GM19238 (cell line): ENCODE measurements around the gene TRAP1.
A peak's percentile ranks its signal among the peaks of the same experiment; 100 is the strongest.
"Not testable (repeated sequence)": the region's sequence is repeated elsewhere in the genome, so short reads cannot be mapped to it uniquely, and the experiment has no call there.

Experiments used
- DNase-seq: peaks from one replicate; pipeline ENCODE4 v3.0.0; 2011; ENCODE audit warnings: low spot score; ENCODE audit not compliant: insufficient read length

Gene TRAP1

DNA sequence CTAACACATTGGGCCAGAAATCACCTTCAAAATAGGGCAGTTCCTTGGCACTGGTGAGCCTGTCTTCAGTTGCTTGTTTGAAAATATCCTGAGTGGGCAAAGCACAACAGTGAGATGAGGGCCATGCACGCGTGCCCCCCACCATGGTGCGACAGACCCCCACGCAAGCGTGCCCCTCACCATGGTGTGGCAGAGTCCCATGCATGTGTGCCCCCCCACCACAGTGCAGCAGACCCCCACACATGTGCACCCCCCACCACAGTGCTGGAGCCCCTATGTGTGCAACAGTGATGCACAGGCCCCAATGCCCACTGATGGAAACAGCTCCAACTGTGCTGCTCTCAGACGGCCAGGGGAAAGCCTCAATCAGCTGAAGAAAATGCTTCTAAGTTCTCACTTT lies 18.8 kb upstream of the TRAP1 start:
- DNase-seq: no peak

DNA sequence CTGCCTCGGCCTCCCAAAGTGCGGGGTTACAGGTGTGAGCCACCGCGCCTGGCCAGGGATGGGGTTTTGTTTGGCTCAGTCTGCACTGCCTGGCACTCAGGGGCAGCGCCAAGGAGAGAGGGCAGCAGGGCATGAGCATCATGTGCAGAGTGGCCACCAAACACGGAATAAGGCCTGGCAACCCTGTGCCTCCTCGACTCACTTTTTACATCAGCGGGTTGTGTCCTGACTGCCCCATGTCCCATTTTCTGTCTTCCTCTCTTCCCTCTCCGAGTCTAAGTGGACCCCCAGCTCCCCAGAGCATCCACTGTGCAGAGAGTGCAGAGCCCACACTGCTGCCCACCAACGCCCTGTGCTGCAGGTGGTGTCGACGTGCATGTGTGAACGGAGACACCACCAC lies 18.2 kb upstream of the TRAP1 start:
- DNase-seq: no peak

DNA sequence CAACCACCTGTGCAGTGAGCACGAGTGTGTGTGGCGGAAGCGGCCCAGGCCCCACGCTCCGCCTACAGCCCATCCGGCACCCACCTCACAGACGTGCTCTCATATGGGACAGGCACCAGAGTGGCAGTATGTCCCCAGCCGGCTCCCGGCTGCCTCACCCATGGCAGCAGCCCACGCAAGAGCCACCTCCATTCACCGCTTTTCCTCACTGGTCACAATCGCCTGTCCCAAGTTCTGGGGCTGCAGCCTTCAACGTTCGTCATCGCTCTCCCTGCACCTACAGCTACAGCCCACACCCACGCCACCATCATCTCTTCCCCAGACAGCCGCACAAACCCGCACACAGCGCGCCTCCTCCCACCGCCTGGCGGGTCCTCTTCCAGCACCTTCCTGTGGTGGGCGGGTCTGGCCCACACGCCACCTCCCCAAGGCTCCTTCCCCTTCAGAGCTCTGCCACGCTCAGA lies 17.5 kb upstream of the TRAP1 start:
- DNase-seq: no peak

DNA sequence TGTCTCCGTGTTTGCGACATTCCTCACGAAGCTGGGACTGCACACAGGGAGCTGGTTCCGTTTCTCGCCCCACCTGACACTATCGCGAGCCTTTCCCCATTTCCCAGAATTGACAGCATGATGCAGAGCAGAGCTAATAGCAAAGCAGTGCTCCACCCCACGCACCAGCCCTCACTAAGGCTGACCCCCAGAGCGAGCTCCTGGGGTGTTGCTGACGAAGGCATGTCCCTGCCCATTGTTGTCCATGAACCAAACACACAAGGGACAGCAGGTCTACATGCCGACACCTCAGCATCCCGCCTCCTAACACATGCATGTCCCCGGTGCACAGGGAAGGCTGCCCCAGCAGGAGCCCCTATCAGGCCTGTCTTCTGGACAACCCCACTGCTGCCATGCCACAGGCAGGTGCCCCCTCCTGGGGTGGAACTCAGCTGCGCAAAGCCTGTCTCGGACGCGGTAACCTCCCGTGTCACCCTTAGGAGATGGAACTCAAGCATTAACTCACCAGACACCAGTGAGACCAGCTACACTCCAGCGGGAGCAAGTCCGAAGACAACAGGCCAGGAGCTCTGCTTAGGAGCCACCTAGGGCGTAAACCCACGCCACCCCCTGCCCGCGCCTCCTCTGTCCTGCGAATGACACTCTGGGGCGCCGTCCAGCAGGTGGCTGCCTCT lies 16.9 kb upstream of the TRAP1 start:
- no peak for DNase-seq

DNA sequence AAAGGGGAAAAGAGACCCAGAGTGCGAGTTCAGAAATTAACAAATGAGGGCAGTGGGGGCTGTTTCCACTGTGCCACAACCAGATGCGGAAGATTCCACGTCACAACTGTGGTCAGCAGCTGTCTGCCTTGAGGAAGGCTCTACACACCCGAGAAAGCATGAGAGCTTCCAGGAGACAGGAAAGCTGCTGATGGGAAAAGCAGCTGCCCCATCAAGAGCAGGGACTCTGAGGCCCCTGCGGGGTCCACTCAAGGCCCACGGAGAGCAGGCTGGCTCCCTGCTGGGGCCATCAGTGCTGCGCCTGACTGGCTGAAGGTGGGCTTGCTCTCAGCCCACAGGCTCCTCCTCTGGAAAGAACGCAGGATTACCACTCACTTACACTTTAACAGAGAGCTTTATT lies 14.8 kb upstream of the TRAP1 start:
- no peak for DNase-seq

DNA sequence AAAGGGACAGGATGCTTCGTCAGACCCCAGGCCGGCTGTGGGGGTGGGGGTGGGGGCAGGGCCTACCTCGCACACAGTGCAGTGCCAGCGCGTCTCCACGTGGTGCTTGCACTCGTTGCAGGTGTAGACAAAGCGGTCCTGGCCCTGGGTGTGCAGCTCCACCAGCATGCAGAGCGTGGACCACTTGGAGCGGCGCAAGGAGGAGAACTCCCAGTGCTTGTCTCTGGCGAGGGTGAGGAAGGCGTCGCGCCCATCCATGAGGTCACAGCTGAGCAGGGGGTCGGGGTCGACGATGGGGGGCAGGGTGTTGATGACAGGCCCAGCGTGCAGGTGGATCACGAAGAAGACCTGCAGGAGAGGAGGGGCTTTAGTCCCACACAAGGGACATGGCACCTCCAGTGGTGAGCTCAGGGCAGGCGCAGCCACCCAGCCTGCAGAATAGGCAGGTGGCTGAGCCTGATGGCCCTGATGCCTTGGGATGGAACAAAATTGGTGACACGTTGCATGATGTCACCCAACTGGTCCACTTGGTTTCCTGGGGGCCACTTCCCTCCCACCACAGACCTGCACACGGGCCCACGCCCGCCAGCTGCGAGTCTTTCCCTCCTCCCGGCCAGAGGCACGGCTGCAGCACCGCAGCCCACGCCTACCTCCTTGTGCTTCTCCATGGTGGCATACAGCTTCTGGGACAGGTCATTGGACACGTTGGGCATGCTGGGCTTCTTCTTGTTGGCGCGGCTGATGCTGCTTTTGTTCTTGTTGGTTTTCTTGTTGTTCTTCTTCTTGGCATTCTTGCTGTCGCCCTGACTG lies 14.0 kb upstream of the TRAP1 start:
- DNase-seq: no peak

DNA sequence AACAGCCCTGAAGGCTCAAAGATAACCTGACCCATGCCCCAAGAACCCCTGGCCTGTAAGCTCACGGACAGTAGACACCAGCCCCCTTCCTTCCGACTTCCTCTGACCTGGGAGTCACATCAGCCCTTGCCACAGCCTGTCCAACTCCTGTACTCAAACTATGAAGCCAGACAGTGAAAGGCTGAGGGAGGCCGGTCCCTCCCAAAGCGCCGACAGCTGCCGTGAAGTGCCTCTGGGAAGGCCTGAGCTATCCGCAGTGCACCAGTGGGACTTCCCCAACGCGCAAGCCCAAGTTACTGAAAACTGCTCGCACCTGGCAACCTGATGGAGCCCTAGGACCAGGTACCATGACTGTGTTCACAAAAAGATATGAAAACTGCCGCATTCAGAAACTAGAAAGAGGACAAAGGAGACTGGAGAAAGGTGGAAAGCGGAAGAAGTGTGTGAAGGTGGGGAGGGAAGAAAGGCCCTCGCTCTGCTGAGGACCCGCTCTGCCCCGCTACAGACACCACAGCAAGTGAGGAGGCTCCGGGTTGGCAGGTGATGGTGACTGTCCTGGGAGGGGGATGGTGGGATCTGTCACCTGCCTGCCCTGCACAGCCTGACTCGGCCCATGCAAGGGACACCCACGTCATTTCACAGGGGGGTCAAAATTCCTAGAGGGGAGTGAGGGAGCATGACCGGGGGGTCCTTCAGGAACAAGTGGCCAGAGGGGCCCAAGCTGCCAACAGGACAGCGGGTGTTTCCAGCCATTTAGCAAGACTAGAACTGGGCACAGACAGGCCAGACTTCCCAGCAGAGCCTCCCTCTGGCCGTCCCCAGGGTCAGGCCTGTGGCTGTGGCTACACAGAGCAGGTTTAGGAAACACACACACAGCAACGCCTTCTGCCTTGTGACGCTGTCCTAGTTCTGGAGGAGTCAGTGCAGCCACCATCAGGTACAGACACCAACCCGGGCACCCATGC lies 13.1 kb upstream of the TRAP1 start:
- no peak for DNase-seq

DNA sequence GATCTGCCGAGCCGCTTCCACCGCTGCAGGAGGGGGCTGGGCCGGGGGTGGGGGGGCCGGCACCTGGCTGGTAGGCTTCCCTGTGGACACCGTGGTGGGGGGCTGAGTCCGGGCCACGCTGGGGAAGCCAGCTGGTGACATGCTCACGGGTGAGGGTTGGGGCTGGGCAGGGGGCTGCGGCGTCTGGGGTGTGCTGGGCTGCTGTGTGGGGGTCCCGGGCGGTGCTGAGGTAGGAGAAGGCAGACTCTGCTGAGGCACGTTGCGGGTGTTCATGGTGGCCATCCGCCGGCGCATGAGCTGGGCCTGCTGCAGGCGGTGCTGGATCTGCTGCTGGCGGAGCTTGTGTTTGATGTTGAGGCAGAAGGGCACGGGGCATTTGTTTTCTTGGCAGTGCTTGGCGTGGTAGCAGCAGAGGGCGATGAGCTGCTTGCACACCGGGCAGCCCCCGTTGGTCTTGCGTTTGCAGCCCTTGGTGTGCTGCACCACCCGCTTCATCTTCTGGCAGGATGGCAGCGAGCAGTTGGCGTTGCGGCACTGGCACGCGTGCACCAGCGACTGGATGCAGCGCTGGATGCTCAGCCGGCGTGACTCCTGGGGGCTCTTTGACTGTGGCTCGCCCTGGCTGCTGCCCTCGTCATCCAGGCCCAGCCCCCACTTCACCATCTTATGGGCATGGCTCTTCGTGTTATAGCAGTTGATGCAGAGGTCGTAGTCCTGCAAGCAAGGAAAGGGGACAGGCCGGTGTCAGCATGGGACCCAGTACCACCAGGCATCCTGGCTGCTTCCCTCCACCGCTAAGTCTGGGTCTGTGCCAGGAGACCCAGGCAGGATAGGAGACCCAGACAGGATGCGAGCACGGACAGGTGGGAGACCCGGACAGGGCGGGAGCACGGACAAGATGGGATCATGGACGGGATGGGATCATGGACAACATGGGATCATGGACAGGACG lies 12.1 kb upstream of the TRAP1 start:
- DNase-seq: no peak

DNA sequence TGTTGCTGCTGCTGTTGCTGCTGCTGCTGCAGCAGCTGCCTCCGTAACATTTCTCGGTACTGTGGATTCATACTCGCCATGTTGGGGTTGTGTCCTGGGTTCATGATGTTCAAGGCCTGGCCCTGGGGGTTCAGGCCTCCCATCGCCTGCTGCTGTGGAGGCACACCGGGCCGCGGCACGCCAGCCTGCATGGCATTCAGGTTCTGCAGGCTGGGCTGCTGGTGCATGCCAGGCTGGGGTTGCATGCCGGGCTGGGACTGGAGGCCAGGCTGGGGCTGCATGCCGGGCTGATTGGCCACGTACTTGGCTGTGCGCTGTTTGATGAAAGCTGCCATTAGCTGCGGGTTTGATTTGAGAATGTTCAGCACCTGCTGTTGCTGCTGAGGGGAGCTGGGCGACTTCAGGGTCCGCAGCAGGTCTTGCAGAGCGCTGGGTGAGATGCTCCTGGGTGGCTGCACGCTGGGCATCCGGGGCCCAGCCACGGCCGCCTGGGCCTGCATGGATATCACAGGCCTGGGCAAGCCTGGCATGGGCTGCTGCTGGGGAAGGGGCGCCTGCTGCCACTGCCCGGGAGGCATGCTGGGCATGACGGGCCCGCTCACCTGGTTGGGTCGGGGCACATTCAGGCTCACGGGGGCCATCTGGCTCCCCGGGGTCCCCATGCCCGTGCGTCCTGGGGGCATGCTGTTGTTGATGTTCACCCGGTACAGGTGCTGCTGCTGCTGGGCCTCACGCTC lies 11.3 kb upstream of the TRAP1 start:
- no peak for DNase-seq

DNA sequence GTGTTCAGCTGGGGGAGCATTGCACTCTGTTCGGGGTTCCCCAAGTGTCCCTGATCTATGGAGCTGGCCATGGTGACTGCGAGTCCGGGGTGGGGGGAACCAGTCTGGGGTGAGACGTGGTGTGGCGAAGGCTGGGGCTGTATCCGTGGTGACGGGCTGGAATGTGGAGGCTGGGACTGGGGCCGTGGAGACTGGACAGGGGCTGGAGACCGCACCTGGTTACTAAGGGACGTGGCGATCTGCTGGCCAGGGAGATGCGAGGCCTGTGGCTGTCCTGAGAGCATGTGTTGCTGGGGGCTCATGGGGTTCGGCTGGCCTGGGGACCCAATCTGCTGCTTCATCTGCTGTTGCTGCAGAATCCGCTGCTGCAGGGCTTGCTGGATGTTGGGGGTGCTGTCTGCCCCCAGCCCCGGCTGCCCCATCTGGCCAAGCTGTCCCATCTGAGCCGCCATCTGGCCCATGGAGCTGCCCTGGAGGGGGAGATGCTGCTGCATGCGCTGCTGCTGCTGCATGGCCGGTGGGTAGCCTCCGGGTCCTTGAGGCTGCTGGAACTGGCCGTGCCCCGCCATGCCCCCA lies 10.6 kb upstream of the TRAP1 start:
- DNase-seq: no peak

DNA sequence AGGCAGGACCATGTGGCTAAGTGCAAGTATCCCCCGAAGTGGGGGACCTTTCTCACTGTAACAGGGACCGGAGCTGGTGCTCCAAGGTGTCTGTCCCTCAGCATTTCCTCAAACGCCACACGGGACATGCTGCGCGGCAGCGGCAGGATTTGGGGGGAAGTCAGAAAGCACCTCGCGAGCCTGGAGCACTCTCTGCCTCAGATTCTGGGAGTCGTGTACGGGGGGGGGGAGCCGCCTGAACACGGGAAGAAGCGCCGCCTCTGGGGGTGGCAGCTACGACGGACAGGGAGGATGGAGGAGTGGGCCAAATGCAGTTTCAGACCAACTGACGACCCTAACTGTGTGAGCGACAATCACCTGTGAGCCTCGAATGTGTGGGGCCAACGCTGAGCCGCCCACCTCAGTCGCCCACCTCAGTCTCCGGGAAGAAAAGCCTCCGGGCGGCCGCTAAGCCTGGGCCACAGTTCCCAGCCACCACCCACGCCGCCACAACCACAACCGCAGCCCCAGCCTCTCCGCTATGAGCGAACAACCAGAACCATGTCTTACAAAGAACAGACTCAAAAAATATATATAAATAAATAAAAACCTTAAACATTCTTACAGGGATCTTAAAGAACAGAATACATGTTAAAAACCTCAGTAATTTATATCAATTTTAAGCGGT lies 8.8 kb upstream of the TRAP1 start:
- no peak for DNase-seq

DNA sequence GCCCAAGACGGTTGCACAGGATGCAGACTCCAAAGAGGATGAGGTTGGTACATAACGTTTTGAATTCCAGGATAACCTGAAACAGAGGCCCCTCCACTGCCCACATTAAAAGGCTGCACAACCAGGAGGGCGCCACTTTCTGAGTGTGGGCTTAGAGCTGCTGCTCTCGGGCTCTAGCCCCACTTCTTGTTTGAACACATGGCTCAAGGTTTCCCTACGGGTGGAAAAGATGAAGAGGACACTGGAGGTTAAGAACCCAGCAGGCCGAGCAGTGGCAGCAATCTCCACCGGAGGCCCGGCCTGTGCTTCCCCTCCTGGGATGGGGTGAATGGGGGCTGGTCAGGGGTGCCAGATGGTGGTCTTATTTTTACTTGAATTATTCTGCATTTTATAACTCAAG lies 8.0 kb upstream of the TRAP1 start:
- DNase-seq: no peak

DNA sequence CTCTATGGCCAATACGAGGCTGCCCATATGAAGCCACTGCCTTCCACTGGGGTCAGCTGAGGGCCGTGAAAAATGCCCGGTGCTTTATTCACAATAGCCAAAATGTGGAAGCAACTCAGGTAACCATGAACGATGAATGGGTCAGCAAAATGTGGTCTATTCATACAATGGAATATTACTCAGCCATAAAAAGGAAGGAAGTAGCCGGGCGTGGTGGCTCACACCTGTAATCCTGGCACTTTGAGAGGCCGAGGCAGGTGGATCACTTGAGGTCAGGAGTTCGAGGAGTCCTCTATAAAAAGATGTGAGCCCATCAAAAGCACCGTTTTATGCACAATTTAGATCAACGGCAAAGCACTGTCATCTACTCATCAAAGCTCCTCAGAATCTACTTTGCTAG lies 5.2 kb upstream of the TRAP1 start:
- DNase-seq: no peak

DNA sequence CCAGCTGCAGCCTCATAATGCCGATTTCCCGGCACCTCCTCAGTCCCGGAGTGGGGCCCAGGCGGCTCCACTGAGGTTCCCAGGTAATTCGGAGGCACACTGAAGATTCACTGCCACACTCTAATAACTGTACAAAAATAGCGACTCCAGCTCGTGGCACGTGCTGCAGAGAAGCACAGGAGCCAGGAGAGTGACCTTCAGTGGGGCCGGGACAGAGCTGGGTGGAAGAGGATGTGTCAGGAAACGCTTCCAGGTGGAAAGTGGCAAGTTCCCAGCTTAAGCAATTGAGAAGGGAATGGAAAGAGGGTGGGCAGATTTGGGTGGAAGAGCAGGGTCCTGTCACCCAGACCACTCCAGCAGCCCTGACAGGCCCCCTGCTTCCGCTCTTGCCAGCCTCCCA lies 3.1 kb upstream of the TRAP1 start:
- no peak for DNase-seq

DNA sequence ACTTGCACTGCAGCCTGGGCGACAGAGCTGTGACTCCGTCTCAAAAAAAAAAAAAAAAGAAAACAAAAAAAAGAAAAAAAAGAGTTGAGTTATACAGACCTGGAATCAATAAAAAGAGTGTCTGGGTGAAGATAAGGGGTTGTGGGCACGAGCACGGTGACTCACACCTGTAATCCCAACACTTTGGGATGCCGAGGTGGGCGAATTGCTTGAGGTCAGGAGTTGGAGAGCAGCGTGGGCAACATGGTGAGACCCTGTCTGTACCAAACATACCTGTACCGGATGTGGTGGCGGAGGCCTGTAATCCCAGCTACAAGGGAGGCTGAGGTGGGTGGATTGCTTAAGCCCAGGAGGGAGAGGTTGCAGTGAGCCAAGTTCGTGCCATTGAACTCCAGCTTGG lies 1.3 kb upstream of the TRAP1 start:
- no peak for DNase-seq

DNA sequence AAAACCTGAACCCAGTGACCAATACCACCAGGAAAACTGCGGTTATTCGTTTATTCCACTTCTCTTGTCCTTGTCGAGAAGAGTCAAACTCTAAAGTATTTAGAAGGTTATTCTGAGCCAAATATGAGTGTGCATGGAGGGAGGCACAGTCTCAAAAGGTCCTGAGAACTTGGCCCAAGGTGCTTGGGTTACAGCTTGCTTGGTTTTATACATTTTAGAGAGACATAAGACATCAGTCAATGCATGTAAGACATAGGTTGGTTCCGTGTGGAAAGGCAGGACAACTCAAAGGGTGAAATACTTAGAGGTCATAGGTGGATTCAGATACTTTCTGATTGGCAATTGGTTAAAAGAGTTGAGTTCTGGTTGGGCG lies 681 bp upstream of the TRAP1 start:
- no peak for DNase-seq

DNA sequence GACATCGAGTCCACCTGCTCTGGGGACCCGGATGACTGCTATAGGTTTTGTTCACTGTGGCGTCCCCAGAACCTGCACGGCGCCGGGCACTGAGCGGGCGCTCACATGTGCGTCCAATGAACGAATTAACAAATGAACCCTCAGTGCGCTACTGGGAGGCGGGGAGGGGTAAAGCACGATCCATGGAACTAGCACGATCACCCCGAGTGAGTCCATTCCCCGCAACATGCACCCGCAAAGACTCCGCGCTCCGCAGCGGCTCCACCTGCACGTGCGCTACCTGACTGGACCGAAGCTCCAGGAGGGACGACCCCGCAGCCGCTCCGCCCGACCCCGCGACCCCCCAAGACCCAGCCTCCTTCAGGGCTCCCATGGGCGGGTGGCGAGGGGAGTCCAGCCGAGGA lies 491 bp downstream of the TRAP1 start:
- DNase-seq: peak; percentile 37

DNA sequence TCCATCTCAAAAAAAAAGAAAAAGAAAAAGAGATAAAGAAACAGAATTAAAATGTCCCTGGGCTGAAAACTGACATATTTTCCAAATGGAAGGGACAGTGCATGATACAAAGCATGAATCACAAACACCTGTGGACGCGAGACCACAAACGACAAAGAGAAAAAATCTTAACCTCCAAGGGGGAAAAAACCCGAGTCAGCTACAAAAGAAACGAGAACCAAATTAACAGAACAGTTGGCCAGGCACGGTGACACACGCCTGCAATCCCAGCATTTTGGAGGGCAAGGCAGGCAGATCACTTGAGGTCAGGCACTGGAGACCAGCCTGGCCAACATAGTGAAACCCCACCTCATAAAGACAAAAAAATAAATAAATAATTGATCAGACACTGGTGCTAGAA lies 1.9 kb downstream of the TRAP1 start:
- no peak for DNase-seq

DNA sequence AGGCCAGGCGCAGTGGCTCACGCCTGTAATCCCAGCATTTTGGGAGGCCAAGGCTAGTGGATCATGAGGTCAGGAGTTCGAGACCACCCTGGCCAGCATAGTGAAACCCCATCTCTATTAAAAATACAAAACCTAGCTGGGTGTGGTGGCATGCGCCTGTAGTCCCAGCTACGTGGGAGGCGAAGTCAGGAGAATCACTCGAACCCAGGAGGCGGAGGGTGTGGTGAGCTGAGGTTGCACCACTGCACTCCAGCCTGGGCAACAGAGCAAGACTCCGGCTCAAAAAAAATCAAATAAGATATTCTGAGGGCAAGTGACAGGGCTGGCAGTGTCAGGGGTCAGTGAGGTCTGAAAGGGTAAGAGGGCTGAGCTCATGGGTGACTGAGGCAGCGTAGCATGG lies 2.9 kb downstream of the TRAP1 start:
- DNase-seq: not testable (repeated sequence)
